MCF 10A (cell line): Measurements from ENCODE around the gene AKAP13. TPM values are rescaled to one million over a fixed set of nuclear protein-coding genes. Genes with fewer than 3 reads are reported as not detected.

ENCODE experiments used
- BruUV-seq: library from RNA; stranded (reverse); fragments of 400-500 nt; replicated peaks from 2 replicates; lab custom pipeline; 2021; lab: Mats Ljungman, UMichigan
- CTCF ChIA-PET: fragments of 300-600 bp; sonication (Branson Sonifier 250); formaldehyde crosslinking; extraction: SDS; loops from one replicate; lab custom pipeline; 2021; ENCODE audit warnings: antibody characterized with exemption, inconsistent platforms; lab: Yijun Ruan, JAX
- POLR2A ChIA-PET: fragments of 300-600, 350-650 bp; sonication (Branson Sonifier 250); formaldehyde crosslinking; extraction: SDS; loops from one replicate; lab custom pipeline; 2020; ENCODE audit warnings: antibody characterized with exemption, inconsistent platforms; lab: Yijun Ruan, JAX
- DNase-seq: peaks from one replicate; pipeline ENCODE4 v3.0.0-alpha.2; 2018; ENCODE audit not compliant: unreplicated experiment
- H3K27ac Mint-ChIP-seq: one replicate; pipeline ENCODE4 v1.8.0; 2022; ENCODE audit warnings: mild to moderate bottlenecking, low read depth, mixed read lengths; ENCODE audit not compliant: unreplicated experiment
- H3K27me3 Mint-ChIP-seq: one replicate; pipeline ENCODE4 v1.8.0; 2022; ENCODE audit warnings: mixed read lengths; ENCODE audit not compliant: insufficient read depth, unreplicated experiment
- H3K36me3 Mint-ChIP-seq: one replicate; pipeline ENCODE4 v1.8.0; 2022; ENCODE audit warnings: mild to moderate bottlenecking, moderate library complexity, mixed read lengths; ENCODE audit not compliant: insufficient read depth, unreplicated experiment
- H3K4me1 Mint-ChIP-seq: one replicate; pipeline ENCODE4 v1.8.0; 2022; ENCODE audit warnings: mixed read lengths; ENCODE audit not compliant: insufficient read depth, unreplicated experiment
- H3K4me3 Mint-ChIP-seq: one replicate; pipeline ENCODE4 v1.8.0; 2022; ENCODE audit warnings: mild to moderate bottlenecking, moderate library complexity, mixed read lengths; ENCODE audit not compliant: unreplicated experiment
- H3K9me3 Mint-ChIP-seq: one replicate; pipeline ENCODE4 v1.8.0; 2022; ENCODE audit warnings: mixed read lengths; ENCODE audit not compliant: unreplicated experiment
- intact Hi-C: fragments of 100-400 bp; cut with micrococcal nuclease; formaldehyde crosslinking; loops from 2 replicates; pipeline ENCODE4 v1.14.1; 2022
- total RNA-seq: library from RNA; stranded (reverse); gene quantifications from 2 replicates; pipeline ENCODE4 v1.2.3, GENCODE V29; 2022
- TF ChIP-seq, protein P1 (sequence below): fragments of 200-600 bp; IDR thresholded peaks from one replicate; pipeline ENCODE4 v1.8.0; 2022; ENCODE audit warnings: antibody characterized with exemption, mild to moderate bottlenecking; ENCODE audit not compliant: unreplicated experiment

Gene AKAP13
- total RNA-seq, 1 experiment from 2014 or later: 65.7 TPM

DNA sequence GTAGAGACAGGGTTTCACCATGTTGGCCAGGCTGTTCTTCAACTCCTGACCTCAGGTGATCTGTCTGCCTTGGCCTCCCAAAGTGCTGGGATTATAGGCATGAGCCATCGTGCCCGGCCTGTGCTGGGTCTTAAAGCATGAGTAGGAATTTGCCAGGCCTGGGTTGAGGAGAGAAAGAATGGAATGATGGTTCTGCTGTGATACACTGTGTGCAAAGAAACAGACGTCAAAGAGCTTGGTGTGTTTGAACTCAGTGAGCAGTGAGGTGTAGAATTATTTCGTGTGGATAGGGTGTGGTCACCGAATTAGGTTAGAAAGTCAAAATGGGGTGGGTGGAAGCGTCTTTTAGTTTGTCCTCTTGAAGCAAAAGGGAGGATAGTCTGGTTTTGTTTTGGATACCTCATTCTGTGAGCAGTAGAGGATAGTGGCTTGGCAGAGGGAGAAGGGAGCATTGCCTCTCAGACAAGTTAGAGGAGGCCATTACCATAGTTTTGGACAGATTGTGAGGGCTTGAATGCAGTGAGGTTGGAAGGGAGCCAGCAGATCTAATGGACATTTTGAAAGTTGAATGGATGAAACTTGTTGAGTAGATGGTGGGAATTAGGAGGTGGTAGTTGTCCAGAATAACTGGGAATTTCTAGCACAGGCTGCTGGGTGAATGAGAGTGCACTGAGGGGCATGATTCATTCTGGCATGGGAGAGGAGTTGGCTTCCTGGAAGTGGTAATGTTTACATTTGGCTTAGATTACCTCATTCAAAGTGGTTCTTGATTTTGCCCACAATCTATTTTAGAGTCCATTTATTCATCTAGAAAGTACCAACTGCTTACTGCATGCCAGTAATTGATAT lies 27.2 kb downstream of the AKAP13 start:
- no peaks in the 10 kb centered on the region for H3K27me3 Mint-ChIP-seq
- TSS peak; percentile 58 for BruUV-seq
- H3K27ac Mint-ChIP-seq: peak overlapping the region; percentile 18
- peaks cover 11% of the 10 kb centered on the region for H3K36me3 Mint-ChIP-seq
- H3K4me3 Mint-ChIP-seq: peak overlapping the region; percentile 21
- H3K4me1 Mint-ChIP-seq: peaks cover 56% of the 10 kb centered on the region
- ChIA-PET CTCF (interaction anchor here (0.5 to 3.8 kb wide), 3 partner anchors 14 to 107 kb away, joined by 3 to 22 read pairs (median 4); no protein-coding TSS in a partner anchor), POLR2A (interaction anchor here (1.2 kb wide), 1 partner anchor 27 kb away, joined by 6 read pairs; the partner anchor contains the start of gene AKAP13)
- intact Hi-C loops: no loop called here
- TF ChIP-seq, protein P1, sequence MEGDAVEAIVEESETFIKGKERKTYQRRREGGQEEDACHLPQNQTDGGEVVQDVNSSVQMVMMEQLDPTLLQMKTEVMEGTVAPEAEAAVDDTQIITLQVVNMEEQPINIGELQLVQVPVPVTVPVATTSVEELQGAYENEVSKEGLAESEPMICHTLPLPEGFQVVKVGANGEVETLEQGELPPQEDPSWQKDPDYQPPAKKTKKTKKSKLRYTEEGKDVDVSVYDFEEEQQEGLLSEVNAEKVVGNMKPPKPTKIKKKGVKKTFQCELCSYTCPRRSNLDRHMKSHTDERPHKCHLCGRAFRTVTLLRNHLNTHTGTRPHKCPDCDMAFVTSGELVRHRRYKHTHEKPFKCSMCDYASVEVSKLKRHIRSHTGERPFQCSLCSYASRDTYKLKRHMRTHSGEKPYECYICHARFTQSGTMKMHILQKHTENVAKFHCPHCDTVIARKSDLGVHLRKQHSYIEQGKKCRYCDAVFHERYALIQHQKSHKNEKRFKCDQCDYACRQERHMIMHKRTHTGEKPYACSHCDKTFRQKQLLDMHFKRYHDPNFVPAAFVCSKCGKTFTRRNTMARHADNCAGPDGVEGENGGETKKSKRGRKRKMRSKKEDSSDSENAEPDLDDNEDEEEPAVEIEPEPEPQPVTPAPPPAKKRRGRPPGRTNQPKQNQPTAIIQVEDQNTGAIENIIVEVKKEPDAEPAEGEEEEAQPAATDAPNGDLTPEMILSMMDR: no peak
- DNase-seq: peak; percentile 90
- H3K9me3 Mint-ChIP-seq: no peaks in the 10 kb centered on the region

- Mint-ChIP-seq H3K9me3 (no peaks in the 10 kb centered on the region), H3K36me3 (peaks cover 11% of the 10 kb centered on the region), H3K27me3 (no peaks in the 10 kb centered on the region), H3K27ac (peak overlapping the region; percentile 18), H3K4me3 (no peak overlapping the region), H3K4me1 (peaks cover 62% of the 10 kb centered on the region)
- DNase-seq: no peak
- TF ChIP-seq, protein P1: no peak
- CTCF ChIA-PET: interaction anchor here (0.5 kb wide), 1 partner anchor 15 kb away, joined by 3 read pairs; no protein-coding TSS in a partner anchor
- BruUV-seq: no TSS peak
- POLR2A ChIA-PET: interaction anchor here (1.2 kb wide), 1 partner anchor 28 kb away, joined by 6 read pairs; the partner anchor contains the start of gene AKAP13
- intact Hi-C loops: no loop called here
Observed at GRCh38 chr15:85408270-85408746, 27.9 kb downstream of the AKAP13 start.

DNA sequence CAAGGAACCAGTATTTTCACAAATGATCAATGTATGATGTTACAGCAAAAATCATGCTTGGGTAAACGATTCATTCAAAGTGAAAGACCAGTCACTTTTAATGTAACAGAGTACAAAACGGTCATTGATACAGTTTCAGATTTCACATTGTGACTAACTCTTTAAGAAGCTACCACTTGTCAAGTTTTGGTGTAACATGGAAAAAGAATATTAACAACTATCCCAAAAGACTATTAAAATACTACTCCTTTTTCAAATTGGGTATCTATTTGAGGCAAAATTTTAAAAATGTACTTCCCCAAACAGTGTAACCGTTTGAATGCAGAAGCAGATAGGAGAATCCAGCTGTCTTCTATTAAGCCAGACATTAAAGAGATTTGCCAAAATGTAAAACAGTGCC lies 31.7 kb downstream of the AKAP13 start:
- BruUV-seq: no TSS peak
- Mint-ChIP-seq H3K27ac (peak overlapping the region; percentile 44), H3K36me3 (peaks cover 28% of the 10 kb centered on the region), H3K4me3 (no peak overlapping the region), H3K27me3 (no peaks in the 10 kb centered on the region), H3K4me1 (peaks cover 69% of the 10 kb centered on the region), H3K9me3 (no peaks in the 10 kb centered on the region)
- ChIA-PET CTCF (interaction anchor here (0.6 to 8.0 kb wide), 11 partner anchors 8 to 288 kb away, joined by 3 to 134 read pairs (median 11); no protein-coding TSS in a partner anchor), POLR2A (interaction anchor here (0.6 to 4.4 kb wide), 14 partner anchors 8 to 1818 kb away, joined by 3 to 94 read pairs (median 4); partner anchors contain the start of gene AKAP13)
- peak; percentile 33 for DNase-seq
- TF ChIP-seq, protein P1: no peak
- intact Hi-C loops: no loop called here
